Right lobe of liver (tissue), 6 donors: ENCODE data around the gene NOS2. TPM values are rescaled to one million over a fixed set of nuclear protein-coding genes. Genes with fewer than 3 reads are reported as not detected.
A peak's percentile ranks its signal among the peaks of the same experiment; 100 is the strongest.
"Not testable (repeated sequence)": the region's sequence is repeated elsewhere in the genome, so short reads cannot be mapped to it uniquely, and the experiment has no call there.

Source experiments
- ATAC-seq, 4 donors: fragments of 200-7000 bp; cut with Tn5 transposase; one replicate each; pipeline ENCODE4 v1.9.1; 2020; ENCODE audit warnings: mild to moderate bottlenecking in 4 of 4, moderate library complexity in 4 of 4
- DNase-seq, 3 donors: peaks; one replicate each; pipeline ENCODE4 v3.0.0-alpha.2; 2020
- H3K27ac ChIP-seq, 3 donors: fragments of 200-600 bp; one replicate each; pipeline ENCODE4 v1.8.0; 2022
- H3K27me3 ChIP-seq, 2 donors: fragments of 200-600 bp; one replicate each; pipeline ENCODE4 v1.8.0; 2022
- H3K36me3 ChIP-seq, 4 donors: fragments of 200-600 bp; sonication (generic) in 1 of 4; one replicate each; pipeline versions ENCODE4 v1.5.1 to v1.8.0; 2017 to 2022; ENCODE audit warnings: control low read depth in 1 of 4
- H3K4me1 ChIP-seq, 4 donors: fragments of 200-600 bp; sonication (generic) in 1 of 4; one replicate each; pipeline versions ENCODE4 v1.5.1 to v1.8.0; 2017 to 2022; ENCODE audit warnings: control low read depth in 1 of 4
- H3K4me3 ChIP-seq, 3 donors: fragments of 200-600 bp; one replicate each; pipeline ENCODE4 v1.8.0; 2022
- H3K9me3 ChIP-seq, 4 donors: fragments of 200-600 bp; sonication (generic) in 1 of 4; one replicate each; pipeline versions ENCODE4 v1.5.1 to v1.8.0; 2017 to 2022; ENCODE audit warnings: control low read depth in 1 of 4
- POLR2A ChIP-seq: fragments of 450-650 bp; IDR thresholded peaks from one replicate; pipeline ENCODE4 v1.6.1; 2017; ENCODE audit warnings: antibody characterized with exemption, mild to moderate bottlenecking
- WGBS: methylation state at CpG from one replicate; pipeline ENCODE4 v1.1.6; 2018; ENCODE audit warnings: low coverage, low lambda C conversion rate; ENCODE audit not compliant: insufficient coverage; ENCODE audit errors: missing lambda C conversion rate; 5-methylcytosine and 5-hydroxymethylcytosine counted together
- intact Hi-C, 2 donors: fragments of 100-400 bp; cut with DNase I; formaldehyde crosslinking; loops; one replicate each; pipeline versions ENCODE4 v1.11.2 to v1.14.1; 2022
- total RNA-seq, 6 experiments: library from RNA; depleted of rRNA in 2 of 6; stranded (reverse); fragments of >200 nt in 2 of 6; fragmentation: NEBNext Ultra II Directional in 3 of 6; extraction: Animal tissue kit (Norgen Biotek cat#: 25700) in 3 of 6; gene quantifications; one replicate each; pipeline versions ENCODE4 v1.1.0 to v1.2.4, GENCODE V29; 2016 to 2023
- TF ChIP-seq, protein P1 (sequence below), 4 donors: fragments of 200-600 bp in 3 of 4; fragments of 450-650 bp in 1 of 4; IDR thresholded peaks; one replicate each; pipeline versions ENCODE4 v1.5.1 to v1.8.0; 2016 to 2022; ENCODE audit warnings: antibody characterized with exemption in 4 of 4, mild to moderate bottlenecking in 2 of 4
- donor health status: DM: no; HTN: yes; CAD: no.
- donor health status: DM: no; HTN: no; CAD: no.
- donor health status: DM: no; HTN: no; CAD: no.
- donor health status: DM: no; HTN: yes; CAD: no.
- donor health status: DM: no; HTN: yes; CAD: no.

NOS2 gene
- total RNA-seq, 6 experiments from 2014 or later: 0.07 to 0.09 TPM; not detected in 4

DNA sequence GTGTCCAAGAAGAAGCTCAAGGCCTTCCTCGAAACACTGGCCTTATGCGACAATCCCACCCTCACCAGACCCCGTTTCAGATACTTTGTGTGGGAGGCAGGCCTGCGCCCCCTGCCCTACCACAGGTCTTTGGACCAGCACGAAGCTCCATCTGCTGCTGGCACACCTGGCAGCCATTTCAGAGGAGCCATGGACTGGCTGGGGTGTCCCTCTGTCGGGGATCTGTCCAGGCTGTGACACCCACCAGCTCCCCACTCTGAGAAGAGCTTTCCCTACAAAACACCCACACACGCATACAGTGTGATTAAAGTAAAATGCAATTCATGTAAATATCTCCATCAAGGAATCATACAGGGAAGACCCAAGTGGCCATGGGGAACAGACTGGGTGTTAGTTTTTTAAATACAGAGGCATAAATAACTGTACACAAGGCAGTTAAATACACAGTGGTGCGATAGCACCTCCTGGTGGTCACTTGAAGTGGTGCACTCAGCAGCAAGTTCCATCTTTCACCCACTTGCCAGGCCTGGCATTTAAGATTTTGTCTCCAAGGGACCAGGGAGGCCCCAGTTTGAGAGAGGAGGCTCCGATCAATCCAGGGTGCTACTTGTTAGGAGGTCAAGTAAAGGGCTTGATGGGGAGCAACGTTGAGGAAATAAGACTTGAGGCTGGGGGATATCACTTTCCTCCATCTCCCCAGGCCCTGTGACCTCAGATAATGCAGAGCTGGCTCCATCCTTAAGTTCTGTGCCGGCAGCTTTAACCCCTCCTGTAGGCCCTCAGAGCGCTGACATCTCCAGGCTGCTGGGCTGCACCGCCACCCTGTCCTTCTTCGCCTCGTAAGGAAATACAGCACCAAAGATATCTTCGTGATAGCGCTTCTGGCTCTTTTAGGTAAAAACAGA is 43.6 kb downstream of the NOS2 start:
- intact Hi-C loops: loop anchor here (5.0 to 10.0 kb wide), 3 partner anchors 92 to 121 kb away; no protein-coding TSS in a partner anchor
- ATAC-seq (peak; percentile 34 to 71 (median 60)), DNase-seq (no peak)
- TF ChIP-seq, protein P1, sequence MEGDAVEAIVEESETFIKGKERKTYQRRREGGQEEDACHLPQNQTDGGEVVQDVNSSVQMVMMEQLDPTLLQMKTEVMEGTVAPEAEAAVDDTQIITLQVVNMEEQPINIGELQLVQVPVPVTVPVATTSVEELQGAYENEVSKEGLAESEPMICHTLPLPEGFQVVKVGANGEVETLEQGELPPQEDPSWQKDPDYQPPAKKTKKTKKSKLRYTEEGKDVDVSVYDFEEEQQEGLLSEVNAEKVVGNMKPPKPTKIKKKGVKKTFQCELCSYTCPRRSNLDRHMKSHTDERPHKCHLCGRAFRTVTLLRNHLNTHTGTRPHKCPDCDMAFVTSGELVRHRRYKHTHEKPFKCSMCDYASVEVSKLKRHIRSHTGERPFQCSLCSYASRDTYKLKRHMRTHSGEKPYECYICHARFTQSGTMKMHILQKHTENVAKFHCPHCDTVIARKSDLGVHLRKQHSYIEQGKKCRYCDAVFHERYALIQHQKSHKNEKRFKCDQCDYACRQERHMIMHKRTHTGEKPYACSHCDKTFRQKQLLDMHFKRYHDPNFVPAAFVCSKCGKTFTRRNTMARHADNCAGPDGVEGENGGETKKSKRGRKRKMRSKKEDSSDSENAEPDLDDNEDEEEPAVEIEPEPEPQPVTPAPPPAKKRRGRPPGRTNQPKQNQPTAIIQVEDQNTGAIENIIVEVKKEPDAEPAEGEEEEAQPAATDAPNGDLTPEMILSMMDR (IDR thresholded peaks at IDR 0.05): peak; percentile 85 to 92 (median 89)
- no peak for TF ChIP-seq POLR2A
- Histone ChIP-seq H3K4me3 (no peak overlapping the region), H3K9me3 (no peaks in the 10 kb centered on the region), H3K27ac (no peak overlapping the region), H3K36me3 (no peaks in the 10 kb centered on the region), H3K4me1 (no peaks in the 10 kb centered on the region), H3K27me3 (no peaks in the 10 kb centered on the region)
- 33% methylated on average over 6 of the region's 17 CpGs for WGBS

DNA sequence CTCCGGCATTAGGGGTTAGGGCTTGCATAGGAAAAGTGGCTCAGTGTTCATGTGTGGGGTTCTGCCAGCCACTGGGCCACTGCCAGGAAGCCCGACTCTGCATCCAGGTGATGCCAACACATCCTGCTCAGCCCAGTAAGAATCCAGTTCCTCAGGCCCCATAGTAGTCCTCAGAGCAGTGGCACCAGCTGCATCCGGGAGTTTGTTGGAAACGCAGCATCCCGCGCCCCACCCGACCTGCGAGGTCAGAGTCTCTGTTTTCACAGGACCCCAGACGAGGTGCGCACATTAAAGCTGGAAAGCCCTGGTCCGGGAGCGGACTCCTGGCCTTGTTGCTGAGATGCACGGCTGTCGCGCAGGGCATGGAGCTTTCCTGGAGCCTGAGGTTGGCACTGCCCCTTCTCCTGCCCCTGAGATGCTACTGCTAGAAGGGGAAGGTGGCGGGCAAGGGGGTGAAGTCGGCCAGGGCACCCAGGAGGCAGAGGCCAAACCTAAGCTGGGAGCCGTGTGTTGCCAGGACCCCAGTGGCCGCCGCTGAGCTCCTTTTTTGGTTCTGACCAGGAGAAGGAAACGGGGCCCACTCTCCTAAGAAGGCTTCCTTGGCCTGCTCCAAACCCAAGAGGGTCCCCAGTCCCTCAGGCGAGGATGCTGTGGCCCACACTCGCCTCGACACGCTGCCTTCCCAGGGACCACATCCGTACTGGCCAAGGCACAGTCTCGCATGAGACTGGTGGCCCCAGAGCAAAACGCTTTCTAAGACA is 44.4 kb downstream of the NOS2 start:
- WGBS: 77% methylated on average over 6 of the region's 28 CpGs
- Histone ChIP-seq H3K4me1 (no peaks in the 10 kb centered on the region), H3K27me3 (no peaks in the 10 kb centered on the region), H3K27ac (no peak overlapping the region), H3K4me3 (no peak overlapping the region), H3K36me3 (no peaks in the 10 kb centered on the region), H3K9me3 (no peaks in the 10 kb centered on the region)
- DNase-seq (peak in 1 of 3 donors; percentile 39), ATAC-seq (no peak)
- intact Hi-C loops: loop anchor here (5.0 to 10.0 kb wide), 3 partner anchors 91 to 121 kb away; no protein-coding TSS in a partner anchor
- no peak for TF ChIP-seq POLR2A
- TF ChIP-seq, protein P1 (IDR thresholded peaks at IDR 0.05): no peak

DNA sequence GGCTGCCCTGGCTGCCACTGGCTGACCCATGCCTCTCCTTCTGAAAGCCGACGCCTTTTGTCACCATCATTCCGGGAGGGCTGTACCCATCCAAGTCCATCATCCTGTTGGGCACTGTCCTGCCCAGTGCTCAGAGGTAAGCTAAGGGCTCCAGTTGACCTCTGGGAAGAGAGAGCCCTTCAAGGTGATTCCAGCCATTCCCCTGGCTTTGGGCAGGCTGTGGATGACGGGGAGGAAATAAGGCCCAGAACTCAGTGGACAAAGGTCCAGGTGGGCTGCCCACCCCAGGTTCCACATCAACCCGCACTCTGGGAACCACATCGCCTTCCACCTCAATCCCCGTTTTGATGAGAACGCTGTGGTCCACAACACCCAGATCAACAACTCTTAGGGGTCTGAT is 45.8 kb downstream of the NOS2 start:
- WGBS: 57% methylated on average over 3 of the region's 8 CpGs
- H3K36me3 ChIP-seq: no peaks in the 10 kb centered on the region
- intact Hi-C loops: loop anchor here in 1 of 2 donors (5.0 to 10.0 kb wide), 2 partner anchors 90 to 147 kb away; no protein-coding TSS in a partner anchor
- H3K9me3 ChIP-seq: no peaks in the 10 kb centered on the region
- H3K27me3 ChIP-seq: no peaks in the 10 kb centered on the region
- DNase-seq (no peak), ATAC-seq (no peak)
- no peak for TF ChIP-seq POLR2A
- TF ChIP-seq, protein P1 (IDR thresholded peaks at IDR 0.05): no peak
- H3K4me1 ChIP-seq: no peaks in the 10 kb centered on the region
- no peak overlapping the region for H3K4me3 ChIP-seq
- H3K27ac ChIP-seq: no peak overlapping the region

DNA sequence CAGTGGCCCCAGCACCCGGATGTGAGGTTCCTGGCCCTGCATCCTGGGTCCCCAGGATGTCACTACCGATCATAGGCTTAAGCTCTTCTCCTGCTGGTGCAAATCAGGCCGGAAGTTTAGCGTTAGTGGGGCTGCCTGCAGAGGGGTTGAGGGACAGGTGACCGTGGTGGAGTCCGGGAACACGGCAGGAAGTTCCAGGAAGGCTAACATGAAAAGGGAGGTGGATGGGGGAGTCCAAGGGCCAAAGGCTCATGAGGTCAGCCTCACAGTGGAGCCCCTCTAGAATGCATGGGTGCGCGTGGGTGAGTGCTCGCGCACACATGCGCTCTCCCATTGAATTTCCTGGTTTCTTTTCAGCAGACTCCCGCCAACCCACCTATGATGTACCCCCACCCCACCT is 46.6 kb downstream of the NOS2 start:
- intact Hi-C loops: loop anchor here in 1 of 2 donors (5.0 to 10.0 kb wide), 2 partner anchors 89 to 146 kb away; no protein-coding TSS in a partner anchor
- H3K4me3 ChIP-seq, H3K9me3 ChIP-seq, H3K36me3 ChIP-seq, ATAC-seq, H3K27ac ChIP-seq, H3K27me3 ChIP-seq, H3K4me1 ChIP-seq: not testable (repeated sequence)
- peak in 1 of 3 donors; percentile 6 for DNase-seq
- 61% methylated on average over 5 of the region's 13 CpGs for WGBS

DNA sequence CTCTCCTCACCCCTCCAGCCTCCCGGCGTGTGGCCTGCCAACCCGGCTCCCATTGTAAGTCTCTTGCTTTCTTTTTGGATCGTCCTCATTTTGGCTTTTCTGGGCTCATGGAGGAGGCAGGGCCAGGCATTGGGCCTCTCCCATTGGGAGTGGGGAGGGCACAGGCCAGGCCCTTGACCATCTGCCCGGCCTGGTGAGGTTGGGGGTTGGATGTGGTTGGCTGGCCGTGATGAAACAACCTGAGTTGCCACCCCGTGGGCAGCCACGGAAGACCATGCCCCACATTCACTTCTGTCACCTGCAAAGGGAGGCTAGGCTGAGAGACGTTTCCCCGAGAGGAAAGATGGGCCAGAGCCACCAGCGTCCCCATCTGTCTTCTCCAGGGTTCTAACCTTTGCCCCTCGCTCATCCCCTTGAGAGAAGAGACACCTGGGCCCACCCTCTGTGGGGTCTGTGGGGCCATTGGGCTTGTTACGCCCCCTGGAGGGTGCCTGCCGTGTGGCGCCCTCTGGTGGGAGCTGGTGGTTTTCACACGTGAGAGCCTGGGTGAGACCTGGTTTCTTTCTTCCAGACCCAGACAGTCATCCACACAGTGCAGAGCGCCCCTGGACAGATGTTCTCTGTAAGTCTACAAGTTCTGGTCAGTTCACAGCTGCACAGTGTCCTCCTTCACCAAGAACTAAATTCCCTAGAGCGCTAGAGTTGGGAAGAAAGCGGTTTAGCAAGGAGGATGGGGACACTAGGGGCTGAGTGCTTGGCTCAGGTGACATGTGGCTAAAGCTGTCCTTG is 47.3 kb downstream of the NOS2 start:
- not testable (repeated sequence) for H3K4me1 ChIP-seq, DNase-seq, H3K4me3 ChIP-seq, H3K27ac ChIP-seq, H3K27me3 ChIP-seq, H3K36me3 ChIP-seq, H3K9me3 ChIP-seq
- peak in 3 of 4 donors; percentile 30 to 41 (median 39) for ATAC-seq
- WGBS: 50% methylated on average over 2 of the region's 19 CpGs
- intact Hi-C loops: loop anchor here in 1 of 2 donors (5.0 to 10.0 kb wide), 2 partner anchors 88 to 146 kb away; no protein-coding TSS in a partner anchor
